Measurements from ENCODE around the gene KAT2A.

- TF ChIP-seq RARB (CRISPR knock-in tag; IDR thresholded peaks at IDR 0.05) (no peak), PATZ1 (CRISPR knock-in tag; IDR thresholded peaks at IDR 0.05; ENCODE audit: borderline replicate concordance) (no peak), ISL1 (CRISPR knock-in tag; IDR thresholded peaks at IDR 0.05) (no peak), PPARA (CRISPR knock-in tag; IDR thresholded peaks at IDR 0.05; ENCODE audit: borderline replicate concordance) (no peak), SNAI2 (CRISPR knock-in tag; IDR thresholded peaks at IDR 0.05) (no peak), CREB5 (CRISPR knock-in tag; IDR thresholded peaks at IDR 0.05; ENCODE audit: low read depth) (no peak), TOX (CRISPR knock-in tag; IDR thresholded peaks at IDR 0.05; ENCODE audit: borderline replicate concordance) (no peak), ZFP3 (CRISPR knock-in tag; IDR thresholded peaks at IDR 0.05) (no peak), CSDC2 (CRISPR knock-in tag; IDR thresholded peaks at IDR 0.05) (no peak), ZNF8 (CRISPR knock-in tag; IDR thresholded peaks at IDR 0.05) (no peak), POU6F1 (CRISPR knock-in tag; IDR thresholded peaks at IDR 0.05; ENCODE audit: borderline replicate concordance, low read depth) (no peak), ARNTL (CRISPR knock-in tag; IDR thresholded peaks at IDR 0.05; ENCODE audit: borderline replicate concordance, low read depth) (no peak), OSR1 (CRISPR knock-in tag; IDR thresholded peaks at IDR 0.05) (no peak), ZFP30 (CRISPR knock-in tag; IDR thresholded peaks at IDR 0.05) (no peak)
Observed at GRCh38 chr17:42088736-42089135, 32.4 kb downstream of the KAT2A start.
